Femur (tissue), 1 donor: ENCODE results near the gene CREB5.
"Not testable (repeated sequence)": the region's sequence is repeated elsewhere in the genome, so short reads cannot be mapped to it uniquely, and the experiment has no call there.

Experiments used
- DNase-seq: peaks from one replicate; pipeline ENCODE4 v3.0.0-alpha.2; 2017

Gene CREB5

GRCh38 chr7:28517606-28518005 is 105.3 kb downstream of the CREB5 start:
- no peak for DNase-seq

GRCh38 chr7:28520074-28521015 is 108.0 kb downstream of the CREB5 start:
- DNase-seq: no peak

- DNase-seq: no peak
Observed at GRCh38 chr7:28524978-28525377, 112.7 kb downstream of the CREB5 start.

- no peak for DNase-seq
Observed at GRCh38 chr7:28528899-28529298, 116.6 kb downstream of the CREB5 start.

- no peak for DNase-seq
Observed at GRCh38 chr7:28529755-28530154, 117.4 kb downstream of the CREB5 start.

GRCh38 chr7:28530175-28530802 is 118.0 kb downstream of the CREB5 start:
- no peak for DNase-seq

- DNase-seq: no peak
Observed at GRCh38 chr7:28530803-28531175, 118.5 kb downstream of the CREB5 start.

GRCh38 chr7:28531291-28531690 is 119.0 kb downstream of the CREB5 start:
- no peak for DNase-seq

GRCh38 chr7:28532181-28532580 is 119.9 kb downstream of the CREB5 start:
- DNase-seq: no peak

- no peak for DNase-seq
Observed at GRCh38 chr7:28533267-28533666, 120.9 kb downstream of the CREB5 start.

GRCh38 chr7:28533731-28534531 is 121.6 kb downstream of the CREB5 start:
- peak; percentile 74 for DNase-seq

GRCh38 chr7:28536259-28536658 is 123.9 kb downstream of the CREB5 start:
- peak; percentile 67 for DNase-seq

GRCh38 chr7:28539289-28539981 is 127.1 kb downstream of the CREB5 start:
- no peak for DNase-seq

GRCh38 chr7:28542410-28542809 is 130.1 kb downstream of the CREB5 start:
- no peak for DNase-seq

GRCh38 chr7:28544453-28545117 is 132.3 kb downstream of the CREB5 start:
- no peak for DNase-seq

- no peak for DNase-seq
Observed at GRCh38 chr7:28546067-28546466, 133.7 kb downstream of the CREB5 start.

GRCh38 chr7:28547115-28547514 is 134.8 kb downstream of the CREB5 start:
- no peak for DNase-seq

GRCh38 chr7:28548416-28548815 is 136.1 kb downstream of the CREB5 start:
- no peak for DNase-seq

GRCh38 chr7:28549998-28550397 is 137.7 kb downstream of the CREB5 start:
- DNase-seq: no peak

- DNase-seq: no peak
Observed at GRCh38 chr7:28550580-28551186, 138.4 kb downstream of the CREB5 start.

- DNase-seq: peak; percentile 56
Observed at GRCh38 chr7:28551331-28551730, 139.0 kb downstream of the CREB5 start.

- DNase-seq: not testable (repeated sequence)
Observed at GRCh38 chr7:28551766-28552165, 139.4 kb downstream of the CREB5 start.
